DMS 273 (cell line): Measurements from ENCODE around the gene VASP.

Experiments used
- DNase-seq: peaks from one replicate; lab custom pipeline; 2025; ENCODE audit not compliant: unreplicated experiment; lab: John Stamatoyannopoulos, UW

The VASP gene

DNA sequence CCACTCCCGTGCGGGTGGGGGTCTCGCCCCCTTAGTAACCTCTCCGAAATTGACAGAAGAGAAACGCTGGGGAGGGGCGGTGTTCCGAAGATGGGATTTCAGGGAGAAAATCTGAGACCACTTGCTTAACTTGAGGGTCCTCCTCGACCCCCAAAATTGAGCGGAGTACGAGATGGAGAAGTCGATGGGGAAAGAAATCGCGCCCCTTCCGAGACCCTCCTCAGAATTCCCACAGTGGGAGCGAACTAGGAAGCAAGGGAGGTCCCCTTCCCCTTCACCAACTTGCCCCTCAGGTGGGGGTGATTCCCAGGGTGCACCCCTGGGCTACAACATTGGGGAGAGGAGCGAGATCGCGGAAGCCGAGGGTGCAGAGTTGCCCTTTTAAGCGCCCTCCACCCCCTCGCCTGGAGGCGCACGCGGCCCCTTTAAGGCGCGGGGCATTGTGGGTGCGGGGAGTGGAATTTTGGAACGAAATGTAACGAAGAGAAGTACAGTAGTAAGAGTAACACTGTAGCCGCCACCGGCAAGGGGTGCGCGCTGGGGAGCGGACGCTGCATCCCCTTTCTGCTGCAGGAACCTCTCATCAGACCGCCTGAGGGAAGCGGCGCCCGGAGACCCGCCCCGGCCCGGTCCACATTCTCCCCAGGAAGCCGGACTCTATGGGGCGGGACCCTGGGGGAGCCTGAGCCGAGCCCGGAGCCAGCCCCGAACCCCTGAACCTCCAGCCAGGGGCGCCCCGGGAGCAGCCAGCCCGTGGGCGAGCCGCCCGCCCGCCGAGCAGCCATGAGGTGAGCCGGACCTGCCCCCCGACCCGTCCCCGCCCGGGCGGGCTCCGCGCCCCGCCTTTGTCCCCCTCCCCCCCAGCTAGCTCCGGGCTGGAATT lies at the start of gene VASP:
VASP (plus strand) TSS at position 491 of the 883 bp plus-strand sequence; CDS start at position 784, 293 bp downstream.
- peak; percentile 94 for DNase-seq

DNA sequence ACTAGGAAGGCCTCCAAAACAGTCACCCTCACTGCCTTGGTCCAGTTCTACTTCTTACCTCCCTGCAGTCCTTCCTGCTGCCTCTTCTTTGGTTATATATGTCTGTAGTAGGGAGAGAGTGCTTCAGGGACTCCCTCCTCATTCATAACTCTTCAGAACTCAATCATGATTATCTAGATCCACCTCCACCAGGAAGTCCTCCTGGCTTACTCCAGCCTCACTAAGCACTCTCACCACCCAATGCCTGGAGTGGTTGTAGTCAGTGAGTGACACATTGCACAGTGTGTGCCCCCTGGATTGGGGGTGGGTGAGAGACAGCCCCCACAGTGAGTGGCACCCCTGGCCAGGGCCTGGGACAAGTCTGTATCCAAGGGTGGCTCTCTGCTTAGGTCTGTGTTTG lies 49.5 kb upstream of the VASP start:
- DNase-seq, result no peak

DNA sequence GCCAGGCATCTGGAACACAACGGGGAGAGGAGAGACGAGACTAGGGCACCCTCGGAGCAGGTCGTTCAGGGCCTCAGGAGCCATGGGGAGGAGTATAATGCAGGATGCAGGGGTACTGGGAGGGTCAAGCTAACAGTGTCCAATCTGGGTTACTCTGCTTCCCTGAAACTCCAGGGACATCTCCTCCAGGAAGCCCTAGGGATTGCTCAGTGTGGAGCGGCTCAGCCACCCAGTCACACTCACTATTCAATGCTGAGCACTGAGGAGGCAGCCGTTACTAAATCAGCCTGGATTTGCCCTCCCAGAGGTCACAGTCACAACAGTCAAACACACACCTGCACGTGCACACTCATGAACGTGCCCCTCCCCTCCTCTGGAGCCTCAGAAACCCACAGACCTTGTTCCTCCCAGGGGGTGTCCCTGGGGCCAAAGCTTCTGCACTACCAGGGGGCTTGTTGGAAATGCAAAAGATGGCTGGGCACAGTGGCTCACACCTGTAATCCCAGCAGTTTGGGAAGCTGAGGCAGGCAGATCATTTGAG lies 46.4 kb upstream of the VASP start:
- DNase-seq, result no peak

DNA sequence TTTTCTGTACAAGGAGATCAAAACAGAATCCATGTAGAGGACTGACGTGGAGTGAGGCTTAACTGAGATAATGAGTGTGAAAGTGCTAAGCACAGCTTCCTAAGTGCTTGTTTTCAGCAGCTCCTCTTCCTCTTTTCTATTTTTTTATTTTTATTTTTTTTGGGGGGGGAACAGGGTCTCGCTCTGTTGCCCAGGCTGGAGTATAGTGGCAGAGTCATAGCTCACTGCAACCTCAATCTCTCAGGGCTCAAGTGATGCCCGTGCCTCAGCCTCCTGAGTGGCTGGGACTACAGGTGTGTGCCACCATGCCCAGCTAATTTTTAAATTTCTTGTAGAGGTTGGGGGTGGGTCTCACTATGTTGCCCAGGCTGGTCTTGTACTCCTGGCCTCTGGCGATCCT lies 45.1 kb upstream of the VASP start:
- no peak for DNase-seq

DNA sequence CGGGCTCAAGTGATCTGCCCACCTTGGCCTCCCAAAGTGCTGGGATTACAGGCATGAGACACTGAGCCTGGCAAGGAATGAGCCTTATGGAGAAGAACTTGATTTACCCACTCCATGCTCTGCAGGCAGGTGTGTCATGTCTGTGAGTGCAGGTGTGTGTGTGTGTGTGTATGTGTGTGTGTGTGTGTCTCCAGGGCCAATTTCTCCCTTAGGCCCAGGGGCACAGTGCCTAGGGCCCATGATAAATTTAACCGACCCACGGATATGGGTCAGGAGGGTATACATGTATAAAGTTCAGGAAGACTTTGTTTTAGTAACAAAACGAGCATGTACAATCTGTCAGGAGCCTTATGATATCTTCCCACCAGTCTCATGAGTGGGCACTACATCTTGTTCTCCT lies 44.0 kb upstream of the VASP start:
- no peak for DNase-seq

DNA sequence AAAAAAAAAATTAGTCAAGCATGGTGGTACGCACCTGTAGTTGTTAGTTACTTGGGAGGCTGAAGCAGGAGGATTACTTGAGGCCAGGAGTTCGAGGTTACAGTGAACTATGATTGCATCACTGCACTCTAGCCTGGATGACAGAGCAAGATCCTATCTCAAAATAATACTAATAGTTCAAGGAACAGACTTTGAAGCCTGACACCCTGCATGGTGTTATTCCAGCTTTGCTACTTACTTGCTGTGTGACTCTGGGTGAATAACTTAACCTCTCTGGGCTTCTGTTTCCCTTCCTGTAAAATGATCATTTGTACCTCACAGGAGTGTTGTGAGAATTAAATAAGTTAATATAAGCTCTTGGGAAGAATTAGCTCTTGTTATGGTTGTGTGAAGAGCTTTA lies 43.0 kb upstream of the VASP start:
- DNase-seq, result no peak

DNA sequence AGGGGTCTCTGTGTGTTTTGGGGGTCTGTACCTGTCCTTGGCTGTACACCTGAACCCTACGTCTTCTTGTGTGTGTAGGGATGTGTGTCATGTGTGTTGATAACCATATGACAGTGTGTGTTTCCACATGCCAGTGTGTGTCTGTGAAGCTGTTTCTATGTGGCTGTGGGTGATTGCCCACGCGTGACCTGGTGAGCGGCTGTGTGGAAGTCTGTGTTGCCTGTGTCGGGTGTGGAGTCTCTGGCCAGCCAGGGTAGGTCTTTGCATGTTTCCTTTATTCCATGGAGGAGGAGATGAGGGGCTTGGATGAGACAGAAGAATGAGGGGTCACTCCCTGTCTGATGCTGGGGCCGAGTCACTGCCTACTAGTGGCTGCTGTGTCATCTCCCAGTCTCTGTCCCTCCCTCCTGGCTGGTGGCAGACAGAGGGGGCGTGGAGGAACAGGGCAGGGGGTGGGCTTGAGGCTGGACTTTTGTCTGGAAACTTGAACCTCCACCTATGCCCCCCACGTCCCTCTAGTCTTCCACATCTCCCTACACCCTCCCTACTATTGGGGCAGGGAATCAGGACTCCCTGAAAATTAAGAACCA lies 42.3 kb upstream of the VASP start:
- no peak for DNase-seq

DNA sequence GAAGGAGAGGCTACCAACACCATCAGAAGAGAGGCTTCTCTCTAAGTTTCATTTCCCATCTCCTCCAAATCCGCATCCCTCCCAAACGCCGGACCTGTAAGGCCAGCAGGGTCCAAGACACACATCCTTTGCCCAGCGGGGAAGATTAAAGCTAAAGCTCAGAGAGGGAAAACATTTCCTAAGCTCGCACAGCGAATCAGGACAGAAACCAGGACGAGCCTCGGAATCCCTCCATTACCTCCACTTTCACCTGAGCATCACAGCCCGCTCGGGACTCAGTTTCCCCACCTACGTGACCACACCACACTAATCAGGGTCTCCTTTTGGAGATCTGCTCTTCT lies 40.2 kb upstream of the VASP start:
- no peak for DNase-seq

DNA sequence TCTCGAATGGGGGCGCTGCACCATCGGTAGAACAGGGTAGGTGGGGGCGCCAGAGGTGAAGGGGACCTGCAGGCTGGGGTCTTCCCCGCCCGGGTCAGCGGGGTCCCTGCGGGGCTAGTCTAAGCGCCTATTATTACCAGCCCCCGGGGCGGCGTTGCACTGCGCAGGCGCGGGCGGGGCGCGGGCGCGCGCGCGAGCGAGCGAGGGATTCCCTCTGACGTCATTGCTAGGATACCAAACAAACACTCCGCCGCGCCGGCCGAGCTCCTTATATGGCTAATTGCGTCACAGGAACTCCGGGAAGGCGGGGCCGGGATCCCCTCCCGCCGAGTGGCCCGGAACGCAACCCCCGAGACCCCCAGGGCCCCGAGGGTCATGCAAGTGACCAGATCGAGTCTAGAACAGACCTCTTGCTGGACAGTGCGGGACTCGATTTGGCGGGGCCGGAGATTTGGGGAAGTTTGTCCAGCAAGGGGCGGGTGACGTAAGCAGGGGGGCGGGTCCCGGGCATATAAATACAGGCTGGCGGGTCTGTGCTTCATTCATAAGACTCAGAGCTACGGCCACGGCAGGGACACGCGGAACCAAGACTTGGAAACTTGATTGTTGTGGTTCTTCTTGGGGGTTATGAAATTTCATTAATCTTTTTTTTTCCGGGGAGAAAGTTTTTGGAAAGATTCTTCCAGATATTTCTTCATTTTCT lies 39.7 kb upstream of the VASP start, which contains the start of gene FOSB:
FOSB (plus strand) TSS at position 541 of the 703 bp plus-strand sequence. CDS start 591 bp downstream, outside the sequence.
- DNase-seq, result peak; percentile 98

DNA sequence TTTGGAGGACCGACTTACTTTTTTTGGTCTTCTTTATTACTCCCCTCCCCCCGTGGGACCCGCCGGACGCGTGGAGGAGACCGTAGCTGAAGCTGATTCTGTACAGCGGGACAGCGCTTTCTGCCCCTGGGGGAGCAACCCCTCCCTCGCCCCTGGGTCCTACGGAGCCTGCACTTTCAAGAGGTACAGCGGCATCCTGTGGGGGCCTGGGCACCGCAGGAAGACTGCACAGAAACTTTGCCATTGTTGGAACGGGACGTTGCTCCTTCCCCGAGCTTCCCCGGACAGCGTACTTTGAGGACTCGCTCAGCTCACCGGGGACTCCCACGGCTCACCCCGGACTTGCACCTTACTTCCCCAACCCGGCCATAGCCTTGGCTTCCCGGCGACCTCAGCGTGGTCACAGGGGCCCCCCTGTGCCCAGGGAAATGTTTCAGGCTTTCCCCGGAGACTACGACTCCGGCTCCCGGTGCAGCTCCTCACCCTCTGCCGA lies 39.1 kb upstream of the VASP start:
- peak; percentile 61 for DNase-seq

DNA sequence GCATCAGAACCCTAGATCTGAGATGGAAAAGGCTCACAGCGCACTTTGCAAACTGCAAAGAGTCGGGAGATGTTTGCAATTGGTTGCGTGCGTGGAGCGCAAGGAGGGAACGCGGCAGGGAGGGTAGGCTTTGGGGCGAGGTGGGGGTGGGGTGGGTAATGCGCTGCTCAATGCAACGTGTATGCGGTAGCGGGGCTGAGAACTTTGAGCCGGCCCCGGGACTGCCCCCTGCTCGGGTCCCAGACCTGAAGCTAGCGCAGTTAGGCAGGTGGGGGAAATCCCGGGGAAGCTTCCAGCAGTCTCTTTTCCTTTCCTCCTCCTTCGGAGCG lies 38.5 kb upstream of the VASP start:
- DNase-seq, result peak; percentile 81

DNA sequence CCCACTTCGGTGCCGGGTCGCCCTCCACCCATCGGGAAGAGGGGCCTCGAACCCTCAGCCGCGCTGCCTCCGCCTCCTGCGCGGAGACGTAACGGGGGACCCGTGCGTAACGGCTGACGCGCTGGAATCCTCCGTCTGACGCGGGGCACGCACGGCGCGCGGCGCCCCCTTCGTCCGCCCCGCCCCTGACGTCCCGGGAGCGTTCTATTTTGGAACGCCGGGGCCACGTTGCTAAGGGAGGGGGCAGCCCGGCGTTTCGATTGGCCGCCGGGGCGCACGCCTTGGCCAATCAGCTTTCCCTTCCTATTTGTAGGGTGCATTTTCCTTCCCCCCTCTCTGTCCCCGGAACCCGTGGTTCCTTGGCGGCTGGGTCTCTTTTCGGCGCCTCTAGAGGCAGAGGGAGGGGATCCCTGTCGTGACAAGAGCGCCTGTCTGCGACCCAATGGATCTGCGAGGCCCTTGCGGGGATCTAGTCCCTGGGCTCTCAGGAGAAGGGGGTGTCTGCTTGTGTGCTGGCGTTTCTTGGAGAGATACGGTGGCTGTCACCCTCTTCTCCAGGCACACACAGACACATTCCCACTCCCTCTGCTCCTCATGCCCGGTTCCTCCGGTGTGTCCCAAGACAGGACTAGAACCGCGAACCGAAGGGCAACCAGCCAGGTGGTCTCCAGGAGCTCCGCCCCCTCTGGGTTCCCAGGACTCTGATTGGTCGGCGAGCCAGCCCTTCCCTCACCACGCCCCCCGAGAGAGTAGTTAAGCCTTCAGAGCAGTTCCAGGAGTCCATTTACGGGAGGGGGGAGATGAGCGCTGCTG lies 37.9 kb upstream of the VASP start:
- peak; percentile 99 for DNase-seq

DNA sequence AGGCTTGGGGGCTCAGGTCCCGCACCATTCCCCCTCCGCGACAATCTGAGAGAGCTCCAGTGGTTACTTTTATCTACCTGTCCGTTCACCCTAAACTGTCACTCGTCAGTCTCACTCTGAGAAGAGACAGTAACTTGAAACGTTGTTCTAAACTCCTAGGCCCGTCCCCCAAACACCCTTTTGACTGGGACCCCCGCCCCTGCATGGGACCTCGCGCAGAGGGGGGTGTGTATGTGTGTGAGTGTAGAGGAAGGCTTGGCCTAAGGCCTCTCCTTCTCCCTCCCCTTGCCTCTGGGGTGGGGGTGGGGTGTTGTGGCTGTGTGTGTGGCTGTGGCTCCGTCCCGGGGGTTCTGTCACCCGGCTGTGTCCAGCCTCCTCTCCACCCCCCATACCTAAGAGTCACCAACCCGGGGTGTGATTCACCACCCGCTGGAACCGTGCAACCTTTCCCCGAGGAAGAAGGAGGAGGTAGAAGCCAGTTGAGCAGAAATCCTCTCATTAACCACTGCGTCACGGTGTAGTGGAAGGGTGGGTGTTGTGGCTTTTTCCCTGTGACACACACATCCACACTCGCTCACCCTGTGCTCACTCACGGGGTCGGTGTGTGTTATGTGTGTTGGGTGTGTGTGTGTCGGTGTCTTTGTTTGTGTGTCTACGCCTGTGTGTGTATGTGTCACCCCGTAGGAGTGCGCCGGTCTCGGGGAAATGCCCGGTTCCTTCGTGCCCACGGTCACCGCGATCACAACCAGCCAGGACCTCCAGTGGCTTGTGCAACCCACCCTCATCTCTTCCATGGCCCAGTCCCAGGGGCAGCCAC lies 37.1 kb upstream of the VASP start:
- no peak for DNase-seq

DNA sequence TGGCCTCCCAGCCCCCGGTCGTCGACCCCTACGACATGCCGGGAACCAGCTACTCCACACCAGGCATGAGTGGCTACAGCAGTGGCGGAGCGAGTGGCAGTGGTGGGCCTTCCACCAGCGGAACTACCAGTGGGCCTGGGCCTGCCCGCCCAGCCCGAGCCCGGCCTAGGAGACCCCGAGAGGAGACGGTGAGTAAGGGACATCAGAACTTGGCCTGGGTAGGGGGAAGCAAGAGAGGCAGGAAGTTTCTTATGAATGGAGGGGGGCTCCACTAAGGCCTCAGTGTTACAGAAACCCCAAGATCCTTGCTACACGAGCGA lies 36.6 kb upstream of the VASP start:
- no peak for DNase-seq

DNA sequence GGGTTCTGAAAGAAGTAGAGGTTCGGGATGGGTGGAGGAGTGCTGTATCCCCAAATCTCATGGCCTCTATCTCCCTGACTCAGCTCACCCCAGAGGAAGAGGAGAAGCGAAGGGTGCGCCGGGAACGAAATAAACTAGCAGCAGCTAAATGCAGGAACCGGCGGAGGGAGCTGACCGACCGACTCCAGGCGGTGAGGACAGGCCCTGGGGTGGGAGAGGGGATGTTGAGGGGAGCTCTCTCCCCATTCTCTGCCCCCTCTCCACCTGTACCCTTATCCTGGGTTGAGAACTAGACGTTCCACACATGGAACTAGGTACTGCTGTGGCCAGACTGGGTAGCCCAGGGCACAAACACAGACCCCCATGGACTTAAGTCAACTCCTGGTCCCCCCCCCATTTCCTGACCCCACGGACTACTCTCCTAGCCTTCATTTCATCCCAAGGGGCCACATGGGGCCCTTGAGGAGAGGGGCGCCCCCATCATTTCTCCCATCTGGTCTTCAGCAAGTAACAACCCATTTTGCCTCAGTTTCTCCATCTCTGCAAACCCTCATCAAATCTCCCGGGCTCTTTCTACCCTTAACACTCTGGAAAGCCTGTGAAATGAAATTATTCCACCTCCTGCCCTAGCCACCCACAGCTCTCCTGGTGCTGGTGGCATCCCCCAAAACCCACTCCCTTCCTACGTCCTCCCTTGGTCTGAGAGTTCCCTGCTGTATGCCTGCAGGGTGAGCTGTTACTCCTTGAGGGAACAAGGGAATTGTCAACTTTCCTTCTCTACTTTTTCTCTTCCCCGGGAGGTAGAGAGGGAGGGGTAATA lies 36.0 kb upstream of the VASP start:
- no peak for DNase-seq

DNA sequence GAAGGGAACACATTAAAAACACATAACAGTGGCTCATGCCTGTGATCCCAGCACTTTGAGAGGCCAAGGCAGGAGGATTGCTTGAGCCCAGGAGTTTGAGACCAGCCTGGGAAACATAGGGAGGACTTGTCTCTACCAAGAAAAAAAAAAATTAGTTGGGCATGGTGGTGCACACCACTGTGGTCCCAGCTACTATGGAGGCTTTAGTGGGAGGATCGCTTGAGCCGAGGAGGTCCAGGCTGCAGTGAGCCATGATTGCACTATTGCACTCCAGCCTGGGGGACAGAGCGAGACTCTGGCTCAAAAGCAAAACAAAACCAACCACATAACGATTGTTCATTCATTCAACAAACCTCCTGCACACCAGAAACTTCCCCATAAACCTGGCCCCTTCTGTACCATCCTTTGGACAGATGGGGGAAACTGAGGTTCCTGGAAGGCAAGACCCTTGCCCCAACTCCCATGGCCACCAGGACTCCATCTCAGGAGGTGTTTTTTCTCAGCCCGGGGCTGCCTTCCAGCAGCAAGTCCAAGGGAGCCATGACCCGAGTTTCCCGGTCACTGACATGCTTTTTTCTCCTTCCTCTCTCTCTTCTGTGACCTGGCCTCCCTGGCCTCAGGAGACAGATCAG lies 35.2 kb upstream of the VASP start:
- no peak for DNase-seq

DNA sequence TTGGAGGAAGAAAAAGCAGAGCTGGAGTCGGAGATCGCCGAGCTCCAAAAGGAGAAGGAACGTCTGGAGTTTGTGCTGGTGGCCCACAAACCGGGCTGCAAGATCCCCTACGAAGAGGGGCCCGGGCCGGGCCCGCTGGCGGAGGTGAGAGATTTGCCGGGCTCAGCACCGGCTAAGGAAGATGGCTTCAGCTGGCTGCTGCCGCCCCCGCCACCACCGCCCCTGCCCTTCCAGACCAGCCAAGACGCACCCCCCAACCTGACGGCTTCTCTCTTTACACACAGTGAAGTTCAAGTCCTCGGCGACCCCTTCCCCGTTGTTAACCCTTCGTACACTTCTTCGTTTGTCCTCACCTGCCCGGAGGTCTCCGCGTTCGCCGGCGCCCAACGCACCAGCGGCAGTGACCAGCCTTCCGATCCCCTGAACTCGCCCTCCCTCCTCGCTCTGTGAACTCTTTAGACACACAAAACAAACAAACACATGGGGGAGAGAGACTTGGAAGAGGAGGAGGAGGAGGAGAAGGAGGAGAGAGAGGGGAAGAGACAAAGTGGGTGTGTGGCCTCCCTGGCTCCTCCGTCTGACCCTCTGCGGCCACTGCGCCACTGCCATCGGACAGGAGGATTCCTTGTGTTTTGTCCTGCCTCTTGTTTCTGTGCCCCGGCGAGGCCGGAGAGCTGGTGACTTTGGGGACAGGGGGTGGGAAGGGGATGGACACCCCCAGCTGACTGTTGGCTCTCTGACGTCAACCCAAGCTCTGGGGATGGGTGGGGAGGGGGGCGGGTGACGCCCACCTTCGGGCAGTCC lies 34.5 kb upstream of the VASP start:
- peak; percentile 29 for DNase-seq

DNA sequence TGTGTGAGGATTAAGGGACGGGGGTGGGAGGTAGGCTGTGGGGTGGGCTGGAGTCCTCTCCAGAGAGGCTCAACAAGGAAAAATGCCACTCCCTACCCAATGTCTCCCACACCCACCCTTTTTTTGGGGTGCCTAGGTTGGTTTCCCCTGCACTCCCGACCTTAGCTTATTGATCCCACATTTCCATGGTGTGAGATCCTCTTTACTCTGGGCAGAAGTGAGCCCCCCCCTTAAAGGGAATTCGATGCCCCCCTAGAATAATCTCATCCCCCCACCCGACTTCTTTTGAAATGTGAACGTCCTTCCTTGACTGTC lies 34.0 kb upstream of the VASP start:
- no peak for DNase-seq
